HG02943 (cell line): ENCODE results near the gene CACNA2D2.

Source experiments
- ATAC-seq: cut with Tn5 transposase; IDR thresholded peaks from one replicate; pipeline ENCODE4 v1.9.1; 2021; ENCODE audit warnings: mild to moderate bottlenecking, low read depth, moderate library complexity; ENCODE audit not compliant: unreplicated experiment

Gene CACNA2D2

GRCh38 chr3:50503504-50504342, at the start of gene CACNA2D2:
Gene CACNA2D2 (minus strand): TSS chr3:50503634. CDS start chr3:50503423, 211 bp downstream.
- ATAC-seq: no peak

- ATAC-seq: no peak
These were observed 49.2 kb upstream of the CACNA2D2 start for GRCh38 chr3:50552598-50552997.

- no peak for ATAC-seq
These were observed 48.4 kb upstream of the CACNA2D2 start for GRCh38 chr3:50551681-50552435.

GRCh38 chr3:50551054-50551659, 47.7 kb upstream of the CACNA2D2 start:
- no peak for ATAC-seq

- no peak for ATAC-seq
These were observed 46.8 kb upstream of the CACNA2D2 start for GRCh38 chr3:50550079-50550736.

- no peak for ATAC-seq
These were observed 45.8 kb upstream of the CACNA2D2 start for GRCh38 chr3:50549226-50549625.

- ATAC-seq: no peak
These were observed 42.3 kb upstream of the CACNA2D2 start for GRCh38 chr3:50545781-50546180.

GRCh38 chr3:50542177-50543034, 39.0 kb upstream of the CACNA2D2 start:
- ATAC-seq: no peak

GRCh38 chr3:50539356-50540286, 36.2 kb upstream of the CACNA2D2 start:
- ATAC-seq: no peak

GRCh38 chr3:50537421-50538129, 34.1 kb upstream of the CACNA2D2 start:
- no peak for ATAC-seq

GRCh38 chr3:50536471-50537180, 33.2 kb upstream of the CACNA2D2 start:
- ATAC-seq: no peak

GRCh38 chr3:50534681-50535330, 31.4 kb upstream of the CACNA2D2 start:
- ATAC-seq: no peak

- no peak for ATAC-seq
These were observed 30.5 kb upstream of the CACNA2D2 start for GRCh38 chr3:50533807-50534461.

- ATAC-seq: no peak
These were observed 29.9 kb upstream of the CACNA2D2 start for GRCh38 chr3:50533316-50533715.

- no peak for ATAC-seq
These were observed 28.8 kb upstream of the CACNA2D2 start for GRCh38 chr3:50532062-50532705.

GRCh38 chr3:50531201-50531600, 27.8 kb upstream of the CACNA2D2 start:
- ATAC-seq: no peak
